Osteocyte (in vitro differentiated cells): ENCODE results near the gene ADAMTS10. TPM values are rescaled to one million over a fixed set of nuclear protein-coding genes. Genes with fewer than 3 reads are reported as not detected.

Source experiments
- DNase-seq: peaks from one replicate; pipeline ENCODE4 v3.0.0; 2021; ENCODE audit warnings: mixed read lengths; ENCODE audit not compliant: unreplicated experiment; ENCODE audit errors: extremely low spot score
- H3K27ac Mint-ChIP-seq: one replicate; pipeline ENCODE4 v1.8.0; 2021; ENCODE audit warnings: mild to moderate bottlenecking, mixed read lengths; ENCODE audit not compliant: unreplicated experiment
- H3K27me3 Mint-ChIP-seq: one replicate; pipeline ENCODE4 v1.8.0; 2021; ENCODE audit warnings: mixed read lengths; ENCODE audit not compliant: unreplicated experiment
- H3K36me3 Mint-ChIP-seq: one replicate; pipeline ENCODE4 v1.8.0; 2021; ENCODE audit warnings: mixed read lengths; ENCODE audit not compliant: unreplicated experiment
- H3K4me1 Mint-ChIP-seq: one replicate; pipeline ENCODE4 v1.8.0; 2021; ENCODE audit warnings: mixed read lengths; ENCODE audit not compliant: unreplicated experiment
- H3K4me3 Mint-ChIP-seq: one replicate; pipeline ENCODE4 v1.8.0; 2021; ENCODE audit warnings: mild to moderate bottlenecking, moderate library complexity, mixed read lengths; ENCODE audit not compliant: unreplicated experiment
- H3K9me3 Mint-ChIP-seq: one replicate; pipeline ENCODE4 v1.8.0; 2021; ENCODE audit warnings: mixed read lengths; ENCODE audit not compliant: unreplicated experiment
- CTCF ChIP-seq: fragments of 200-600 bp; sonication (generic); IDR thresholded peaks from 2 replicates; pipeline ENCODE4 v1.5.0; 2021; ENCODE audit warnings: antibody characterized with exemption, mild to moderate bottlenecking, moderate library complexity
- total RNA-seq: library from RNA; stranded (reverse); gene quantifications from 2 replicates; pipeline ENCODE4 v1.2.1, GENCODE V29; 2021

Gene ADAMTS10
- total RNA-seq, 1 donor from 2014 or later: 96.2 TPM

DNA sequence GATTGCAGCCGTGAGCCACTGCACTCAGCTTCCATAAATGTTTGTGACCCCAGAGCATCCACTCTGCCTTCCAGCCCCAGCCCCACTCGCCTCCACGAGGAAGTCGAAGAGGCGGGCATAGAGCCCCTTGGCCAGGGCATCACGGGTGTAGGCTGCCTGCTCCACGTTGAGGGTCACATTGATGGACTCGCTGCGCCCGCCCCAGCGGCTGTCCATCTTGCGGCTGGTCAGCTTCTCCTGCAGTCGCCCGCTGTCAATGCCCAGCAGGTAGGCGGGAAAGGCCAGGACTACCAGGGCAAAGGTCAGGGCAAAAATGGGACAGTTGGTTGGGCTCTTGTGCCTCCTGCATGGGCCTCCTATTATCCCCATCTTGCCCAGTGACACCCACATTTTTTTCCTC, 60.4 kb downstream of the ADAMTS10 start:
- peaks cover 6% of the 10 kb centered on the region for H3K36me3 Mint-ChIP-seq
- DNase-seq: no peak
- no peak overlapping the region for H3K27ac Mint-ChIP-seq
- TF ChIP-seq CTCF: no peak
- H3K27me3 Mint-ChIP-seq: no peaks in the 10 kb centered on the region
- no peaks in the 10 kb centered on the region for H3K4me1 Mint-ChIP-seq
- H3K4me3 Mint-ChIP-seq: no peak overlapping the region
- H3K9me3 Mint-ChIP-seq: no peaks in the 10 kb centered on the region

GRCh38 chr19:8545743-8546142, 64.8 kb downstream of the ADAMTS10 start:
- no peak for DNase-seq
- no peaks in the 10 kb centered on the region for H3K27me3 Mint-ChIP-seq
- H3K9me3 Mint-ChIP-seq: no peaks in the 10 kb centered on the region
- no peak overlapping the region for H3K27ac Mint-ChIP-seq
- no peak for TF ChIP-seq CTCF
- H3K4me3 Mint-ChIP-seq: no peak overlapping the region
- peaks cover 6% of the 10 kb centered on the region for H3K36me3 Mint-ChIP-seq
- H3K4me1 Mint-ChIP-seq: no peaks in the 10 kb centered on the region

- no peak for DNase-seq
- Mint-ChIP-seq H3K9me3 (no peaks in the 10 kb centered on the region), H3K27ac (no peak overlapping the region), H3K27me3 (no peaks in the 10 kb centered on the region), H3K4me3 (no peak overlapping the region), H3K36me3 (peaks cover 6% of the 10 kb centered on the region), H3K4me1 (no peaks in the 10 kb centered on the region)
- no peak for TF ChIP-seq CTCF
Measured at GRCh38 chr19:8544168-8544567, 66.3 kb downstream of the ADAMTS10 start.

DNA sequence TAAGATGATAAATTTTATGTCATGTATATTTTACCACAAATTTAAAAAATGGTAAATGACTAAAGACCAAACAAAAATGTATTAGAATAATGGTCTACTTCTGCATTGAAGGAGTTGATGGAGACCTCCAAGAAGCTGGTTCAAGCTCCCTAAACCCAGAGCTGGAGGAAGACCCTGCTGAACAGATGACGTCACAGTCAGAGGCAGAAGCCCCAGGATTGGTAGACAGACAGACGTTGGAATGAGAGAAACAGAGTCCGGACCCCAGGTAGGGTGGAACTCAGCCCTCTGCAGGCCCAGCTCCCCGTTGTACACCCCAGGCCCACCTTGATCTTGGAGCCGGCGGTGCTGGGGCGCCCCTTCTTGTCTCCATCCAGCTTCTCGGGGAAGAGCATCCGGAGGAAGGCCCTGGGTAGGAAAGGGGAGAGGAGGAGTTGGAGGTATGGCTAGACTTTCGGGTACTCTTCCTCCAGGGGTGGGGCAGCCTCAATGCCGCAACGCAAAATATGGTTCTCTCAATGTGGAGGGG, 70.8 kb downstream of the ADAMTS10 start:
- peaks cover 2% of the 10 kb centered on the region for H3K36me3 Mint-ChIP-seq
- H3K27me3 Mint-ChIP-seq: no peaks in the 10 kb centered on the region
- no peaks in the 10 kb centered on the region for H3K4me1 Mint-ChIP-seq
- no peaks in the 10 kb centered on the region for H3K9me3 Mint-ChIP-seq
- DNase-seq: no peak
- H3K27ac Mint-ChIP-seq: no peak overlapping the region
- TF ChIP-seq CTCF: no peak
- H3K4me3 Mint-ChIP-seq: no peak overlapping the region

GRCh38 chr19:8537099-8537498, 73.4 kb downstream of the ADAMTS10 start:
- TF ChIP-seq CTCF: no peak
- Mint-ChIP-seq H3K4me1 (no peaks in the 10 kb centered on the region), H3K36me3 (peaks cover 2% of the 10 kb centered on the region), H3K9me3 (no peaks in the 10 kb centered on the region), H3K27ac (no peak overlapping the region), H3K4me3 (no peak overlapping the region), H3K27me3 (no peaks in the 10 kb centered on the region)
- DNase-seq: no peak
